Globus pallidus (tissue), 1 donor: Measurements from ENCODE around the gene U2AF2.
A peak's percentile ranks its signal among the peaks of the same experiment; 100 is the strongest.

Experiments
- DNase-seq: peaks from one replicate; pipeline ENCODE4 v3.0.0-alpha.2; 2015; ENCODE audit warnings: low spot score

U2AF2 gene

GRCh38 chr19:55690109-55690768 is 35.4 kb downstream of the U2AF2 start:
- DNase-seq = no peak

GRCh38 chr19:55690769-55691545 is 36.1 kb downstream of the U2AF2 start:
- no peak for DNase-seq

- DNase-seq = no peak
These were observed 37.0 kb downstream of the U2AF2 start for GRCh38 chr19:55691561-55692481.

- no peak for DNase-seq
These were observed 37.8 kb downstream of the U2AF2 start for GRCh38 chr19:55692681-55693081.

GRCh38 chr19:55693336-55693974 is 38.6 kb downstream of the U2AF2 start:
- DNase-seq = no peak

GRCh38 chr19:55694241-55694655 is 39.4 kb downstream of the U2AF2 start:
- DNase-seq = no peak

- DNase-seq = no peak
These were observed 40.0 kb downstream of the U2AF2 start for GRCh38 chr19:55694656-55695491.

- no peak for DNase-seq
These were observed 40.9 kb downstream of the U2AF2 start for GRCh38 chr19:55695511-55696290.

- DNase-seq = no peak
These were observed 41.6 kb downstream of the U2AF2 start for GRCh38 chr19:55696301-55697068.

- no peak for DNase-seq
These were observed 42.2 kb downstream of the U2AF2 start for GRCh38 chr19:55697069-55697440.

GRCh38 chr19:55697698-55698097 is 42.9 kb downstream of the U2AF2 start:
- DNase-seq = no peak

- no peak for DNase-seq
These were observed 43.4 kb downstream of the U2AF2 start for GRCh38 chr19:55698256-55698655.

GRCh38 chr19:55699221-55699620 is 44.4 kb downstream of the U2AF2 start:
- no peak for DNase-seq

GRCh38 chr19:55700813-55701212 is 46.0 kb downstream of the U2AF2 start:
- no peak for DNase-seq

GRCh38 chr19:55702131-55702627 is 47.3 kb downstream of the U2AF2 start:
- DNase-seq = no peak

- DNase-seq = peak; percentile 15
These were observed 49.0 kb downstream of the U2AF2 start for GRCh38 chr19:55703790-55704215.

GRCh38 chr19:55704494-55705245 is 49.8 kb downstream of the U2AF2 start:
- DNase-seq = no peak

GRCh38 chr19:55705972-55706371 is 51.1 kb downstream of the U2AF2 start:
- DNase-seq = no peak

- no peak for DNase-seq
These were observed 56.9 kb downstream of the U2AF2 start for GRCh38 chr19:55711719-55712118.
